HUDEP-2 (cell line): ENCODE results near the gene BTNL2.

Experiments
- DNase-seq, 76 experiments: peaks; one replicate each; lab custom pipeline; 2025; ENCODE audit not compliant: unreplicated experiment in 76 of 76; lab: John Stamatoyannopoulos, UW

BTNL2 gene

GRCh38 chr6:32416036-32416435 lies 9.1 kb upstream of the BTNL2 start:
- DNase-seq: no peak

GRCh38 chr6:32415521-32416019 lies 8.6 kb upstream of the BTNL2 start:
- peak in 63 of 76 experiments; percentile 6 to 73 (median 42) for DNase-seq

GRCh38 chr6:32413427-32414047 lies 6.6 kb upstream of the BTNL2 start:
- peak in 67 of 76 experiments; percentile 14 to 84 (median 61) for DNase-seq

- DNase-seq: no peak
These were observed 4.8 kb upstream of the BTNL2 start for GRCh38 chr6:32411566-32412327.

GRCh38 chr6:32410906-32411305 lies 3.9 kb upstream of the BTNL2 start:
- DNase-seq: no peak

- no peak for DNase-seq
These were observed 784 bp downstream of the BTNL2 start for GRCh38 chr6:32406197-32406596.

- DNase-seq: no peak
These were observed 1.3 kb downstream of the BTNL2 start for GRCh38 chr6:32405656-32406055.

GRCh38 chr6:32402812-32403211 lies 4.2 kb downstream of the BTNL2 start:
- DNase-seq: no peak

- no peak for DNase-seq
These were observed 5.6 kb downstream of the BTNL2 start for GRCh38 chr6:32401284-32401963.

GRCh38 chr6:32397252-32397920 lies 9.6 kb downstream of the BTNL2 start:
- DNase-seq: no peak

- DNase-seq: no peak
These were observed 11.0 kb downstream of the BTNL2 start for GRCh38 chr6:32396028-32396427.

- DNase-seq: no peak
These were observed 13.1 kb downstream of the BTNL2 start for GRCh38 chr6:32393665-32394420.

GRCh38 chr6:32391505-32391904 lies 15.5 kb downstream of the BTNL2 start:
- no peak for DNase-seq

- no peak for DNase-seq
These were observed 19.2 kb downstream of the BTNL2 start for GRCh38 chr6:32387589-32388340.

GRCh38 chr6:32386040-32386439 lies 20.9 kb downstream of the BTNL2 start:
- DNase-seq: no peak

GRCh38 chr6:32382757-32383420 lies 24.1 kb downstream of the BTNL2 start:
- DNase-seq: no peak

- no peak for DNase-seq
These were observed 27.4 kb downstream of the BTNL2 start for GRCh38 chr6:32379545-32379944.

GRCh38 chr6:32375739-32376529 lies 31.0 kb downstream of the BTNL2 start:
- DNase-seq: no peak
